ENCODE results near the gene GPX6.
A peak's percentile ranks its signal among the peaks of the same experiment; 100 is the strongest.

GPX6 gene

GRCh38 chr6:28501259-28501658 lies 14.3 kb downstream of the GPX6 start:
- no peaks in the 10 kb centered on the region for H3K36me3 Mint-ChIP-seq
- H3K4me1 Mint-ChIP-seq: no peaks in the 10 kb centered on the region
- H3K4me3 Mint-ChIP-seq: no peak overlapping the region
- no peak for ATAC-seq
- H3K9me3 Mint-ChIP-seq: no peaks in the 10 kb centered on the region
- no peak overlapping the region for H3K27ac Mint-ChIP-seq
- peaks cover 35% of the 10 kb centered on the region for H3K27me3 Mint-ChIP-seq

DNA sequence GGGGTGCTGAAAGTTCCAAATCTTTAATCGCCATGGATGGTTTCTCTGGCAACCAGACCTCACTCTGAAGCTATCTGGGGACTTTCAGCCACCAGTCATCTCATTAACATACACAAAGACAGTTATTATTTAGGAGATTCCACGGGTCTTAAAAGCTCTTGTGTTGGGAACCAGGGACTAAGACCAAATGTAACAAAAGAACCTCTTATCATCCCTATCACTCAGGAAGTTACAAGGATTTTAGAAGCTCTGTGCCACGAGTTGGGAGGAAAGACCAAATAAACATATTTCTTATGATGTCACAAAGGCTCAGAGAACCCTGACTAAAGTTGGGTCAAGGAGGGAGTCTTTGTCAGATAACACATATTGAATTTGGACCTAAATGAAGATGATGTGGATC lies 17.7 kb downstream of the GPX6 start:
- no peak overlapping the region for H3K4me3 Mint-ChIP-seq
- no peak overlapping the region for H3K27ac Mint-ChIP-seq
- no peaks in the 10 kb centered on the region for H3K9me3 Mint-ChIP-seq
- H3K27me3 Mint-ChIP-seq: peaks cover 53% of the 10 kb centered on the region
- H3K36me3 Mint-ChIP-seq: no peaks in the 10 kb centered on the region
- H3K4me1 Mint-ChIP-seq: no peaks in the 10 kb centered on the region
- ATAC-seq: no peak

- ATAC-seq: no peak
- Mint-ChIP-seq H3K4me3 (no peak overlapping the region), H3K4me1 (no peaks in the 10 kb centered on the region), H3K36me3 (no peaks in the 10 kb centered on the region), H3K27ac (no peak overlapping the region), H3K9me3 (no peaks in the 10 kb centered on the region), H3K27me3 (peaks cover 55% of the 10 kb centered on the region)
These were observed 18.3 kb downstream of the GPX6 start for GRCh38 chr6:28497306-28497705.

DNA sequence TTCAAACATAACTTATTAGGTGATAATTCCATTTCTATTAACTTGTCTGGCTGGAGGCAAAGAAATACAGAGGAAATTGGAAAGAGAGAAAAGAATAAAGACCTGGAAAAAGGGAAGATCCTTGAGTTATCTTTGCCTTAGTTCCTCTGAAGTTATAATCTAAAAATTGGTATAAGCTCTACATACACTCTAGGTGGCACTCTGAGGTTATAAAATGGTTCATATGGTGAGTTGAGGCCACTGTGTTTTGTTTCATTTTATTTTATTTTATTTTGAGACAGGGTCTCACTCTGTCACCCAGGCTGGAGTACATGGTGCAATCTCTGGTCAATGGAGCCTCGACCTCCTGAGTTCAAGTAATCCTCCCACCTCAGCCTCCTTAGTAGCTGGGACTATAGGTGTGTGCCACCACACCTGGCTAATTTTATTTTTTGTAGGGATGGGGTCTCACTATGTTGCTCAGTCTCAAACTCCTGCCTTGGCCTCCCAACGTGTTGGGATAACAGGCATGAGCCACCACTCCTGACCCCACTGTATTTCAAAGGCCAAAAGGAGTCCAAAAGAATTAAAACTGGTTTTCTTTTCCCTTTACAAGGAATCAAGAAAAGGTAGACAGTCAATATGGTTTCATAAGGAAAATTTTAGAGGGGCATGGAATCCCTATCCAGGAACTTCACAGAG lies 19.4 kb downstream of the GPX6 start:
- Mint-ChIP-seq H3K27ac (no peak overlapping the region), H3K9me3 (no peaks in the 10 kb centered on the region), H3K27me3 (peaks cover 65% of the 10 kb centered on the region), H3K4me3 (no peak overlapping the region), H3K36me3 (no peaks in the 10 kb centered on the region), H3K4me1 (peaks cover 9% of the 10 kb centered on the region)
- ATAC-seq: no peak

GRCh38 chr6:28491984-28492317 lies 23.6 kb downstream of the GPX6 start:
- no peaks in the 10 kb centered on the region for H3K9me3 Mint-ChIP-seq
- no peaks in the 10 kb centered on the region for H3K36me3 Mint-ChIP-seq
- H3K27ac Mint-ChIP-seq: no peak overlapping the region
- peaks cover 89% of the 10 kb centered on the region for H3K27me3 Mint-ChIP-seq
- ATAC-seq: no peak
- no peak overlapping the region for H3K4me3 Mint-ChIP-seq
- peaks cover 24% of the 10 kb centered on the region for H3K4me1 Mint-ChIP-seq

GRCh38 chr6:28490205-28490890 lies 25.2 kb downstream of the GPX6 start:
- Mint-ChIP-seq H3K4me1 (peaks cover 24% of the 10 kb centered on the region), H3K9me3 (no peaks in the 10 kb centered on the region), H3K4me3 (peak overlapping the region; percentile 60), H3K27ac (no peak overlapping the region), H3K27me3 (peaks cover 77% of the 10 kb centered on the region), H3K36me3 (no peaks in the 10 kb centered on the region)
- no peak for ATAC-seq

GRCh38 chr6:28489366-28490204 lies 26.0 kb downstream of the GPX6 start:
- peak overlapping the region; percentile 60 for H3K4me3 Mint-ChIP-seq
- H3K9me3 Mint-ChIP-seq: no peaks in the 10 kb centered on the region
- peaks cover 24% of the 10 kb centered on the region for H3K4me1 Mint-ChIP-seq
- ATAC-seq: no peak
- H3K27ac Mint-ChIP-seq: no peak overlapping the region
- H3K27me3 Mint-ChIP-seq: peaks cover 69% of the 10 kb centered on the region
- no peaks in the 10 kb centered on the region for H3K36me3 Mint-ChIP-seq

DNA sequence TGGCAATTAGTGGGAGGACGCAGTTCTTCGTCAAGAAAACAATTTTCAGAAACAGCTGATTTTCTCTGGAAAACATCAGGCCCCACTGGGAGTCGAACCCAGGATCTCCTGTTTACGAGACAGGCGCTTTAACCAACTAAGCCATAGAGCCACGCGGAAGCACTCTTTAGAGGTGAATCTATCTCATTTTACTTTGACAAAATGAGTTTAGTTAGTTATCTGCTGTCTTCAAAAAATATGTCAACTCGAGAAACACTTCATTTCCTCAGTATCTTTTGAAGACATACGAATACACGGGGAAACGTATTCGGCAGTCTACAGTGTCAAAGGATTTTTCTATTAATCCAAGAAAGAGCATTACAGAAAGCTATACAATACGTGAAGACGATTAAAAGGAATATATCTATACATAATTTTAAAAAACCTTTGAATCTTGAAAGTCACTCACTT lies 26.7 kb downstream of the GPX6 start:
- Mint-ChIP-seq H3K27me3 (peaks cover 63% of the 10 kb centered on the region), H3K9me3 (no peaks in the 10 kb centered on the region), H3K4me3 (peak overlapping the region; percentile 49), H3K27ac (no peak overlapping the region), H3K4me1 (peaks cover 24% of the 10 kb centered on the region), H3K36me3 (no peaks in the 10 kb centered on the region)
- ATAC-seq: no peak

DNA sequence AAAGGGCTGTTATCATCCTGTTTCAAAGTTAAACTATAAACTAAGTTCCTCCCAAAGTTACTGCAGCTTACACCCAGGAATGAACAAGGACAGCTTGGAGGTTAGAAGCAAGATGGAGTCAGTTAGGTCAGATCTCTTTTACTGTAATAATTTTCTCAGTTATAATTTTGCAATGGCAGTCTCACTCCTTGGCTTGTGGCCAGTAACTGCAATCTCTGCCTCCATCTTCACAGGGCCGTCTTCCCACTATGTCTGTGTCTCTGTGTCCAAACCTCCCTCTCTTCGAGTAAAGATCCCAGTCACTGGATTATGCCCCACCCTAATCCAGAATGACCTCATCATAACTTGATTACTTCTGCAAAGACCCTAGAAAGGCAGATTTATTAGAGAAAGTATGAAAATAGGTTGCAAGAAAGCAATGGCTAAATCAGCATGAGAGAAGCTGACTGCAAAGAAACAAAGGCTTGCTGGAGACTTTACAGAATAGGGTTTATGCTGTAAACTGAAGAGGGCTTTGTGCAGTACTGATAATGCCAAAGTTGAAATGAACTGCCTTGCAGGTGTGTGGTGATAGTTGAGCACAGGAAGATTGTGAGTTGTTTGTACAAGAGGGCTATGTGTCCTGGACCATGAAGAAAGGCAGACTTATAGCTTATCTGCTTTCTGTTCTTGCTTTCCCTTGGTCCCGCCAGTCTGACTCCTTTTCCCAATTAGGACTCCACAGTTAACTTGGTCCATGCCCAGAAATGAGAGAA lies 28.4 kb downstream of the GPX6 start:
- H3K36me3 Mint-ChIP-seq: no peaks in the 10 kb centered on the region
- H3K9me3 Mint-ChIP-seq: no peaks in the 10 kb centered on the region
- H3K4me3 Mint-ChIP-seq: no peak overlapping the region
- ATAC-seq: no peak
- H3K4me1 Mint-ChIP-seq: peaks cover 24% of the 10 kb centered on the region
- peaks cover 47% of the 10 kb centered on the region for H3K27me3 Mint-ChIP-seq
- H3K27ac Mint-ChIP-seq: no peak overlapping the region

- no peaks in the 10 kb centered on the region for H3K36me3 Mint-ChIP-seq
- ATAC-seq: no peak
- H3K27me3 Mint-ChIP-seq: peaks cover 47% of the 10 kb centered on the region
- H3K4me3 Mint-ChIP-seq: no peak overlapping the region
- H3K27ac Mint-ChIP-seq: no peak overlapping the region
- H3K4me1 Mint-ChIP-seq: peaks cover 18% of the 10 kb centered on the region
- H3K9me3 Mint-ChIP-seq: no peaks in the 10 kb centered on the region
These were observed 29.1 kb downstream of the GPX6 start for GRCh38 chr6:28486533-28486932.

- ATAC-seq: no peak
- Mint-ChIP-seq H3K4me1 (peaks cover 11% of the 10 kb centered on the region), H3K9me3 (no peaks in the 10 kb centered on the region), H3K27ac (no peak overlapping the region), H3K36me3 (no peaks in the 10 kb centered on the region), H3K27me3 (peaks cover 44% of the 10 kb centered on the region), H3K4me3 (no peak overlapping the region)
These were observed 30.1 kb downstream of the GPX6 start for GRCh38 chr6:28485482-28485881.

- ATAC-seq: no peak
- H3K4me1 Mint-ChIP-seq: no peaks in the 10 kb centered on the region
- H3K36me3 Mint-ChIP-seq: no peaks in the 10 kb centered on the region
- H3K9me3 Mint-ChIP-seq: no peaks in the 10 kb centered on the region
- no peak overlapping the region for H3K4me3 Mint-ChIP-seq
- no peak overlapping the region for H3K27ac Mint-ChIP-seq
- H3K27me3 Mint-ChIP-seq: peaks cover 56% of the 10 kb centered on the region
These were observed 35.2 kb downstream of the GPX6 start for GRCh38 chr6:28480253-28480932.

- Mint-ChIP-seq H3K36me3 (no peaks in the 10 kb centered on the region), H3K9me3 (no peaks in the 10 kb centered on the region), H3K27me3 (peaks cover 65% of the 10 kb centered on the region), H3K4me3 (no peak overlapping the region), H3K4me1 (no peaks in the 10 kb centered on the region), H3K27ac (no peak overlapping the region)
- ATAC-seq: no peak
These were observed 37.1 kb downstream of the GPX6 start for GRCh38 chr6:28478518-28478917.

- H3K9me3 Mint-ChIP-seq: peaks cover 3% of the 10 kb centered on the region
These were observed 41.0 kb downstream of the GPX6 start for GRCh38 chr6:28474441-28475219.

More at GRCh38 chr6:28474441-28475219, 41.0 kb downstream of the GPX6 start:
- no peak overlapping the region for H3K27ac Mint-ChIP-seq
- no peaks in the 10 kb centered on the region for H3K36me3 Mint-ChIP-seq
- no peak for ATAC-seq
- no peaks in the 10 kb centered on the region for H3K4me1 Mint-ChIP-seq
- H3K4me3 Mint-ChIP-seq: no peak overlapping the region
- peaks cover 58% of the 10 kb centered on the region for H3K27me3 Mint-ChIP-seq
